MM.1S (cell line): ENCODE results near the gene PEX5.

Source experiments
- DNase-seq: peaks from one replicate; pipeline ENCODE4 v3.0.0-alpha.2; 2015
- H2AFZ ChIP-seq: fragments of 300-600 bp; sonication (generic); 2 replicates; pipeline ENCODE4 v1.6.0; 2016; ENCODE audit warnings: antibody characterized with exemption, low read length
- H3F3A ChIP-seq: fragments of 300-600 bp; sonication (generic); 2 replicates; pipeline ENCODE4 v1.6.1; 2016; ENCODE audit warnings: mild to moderate bottlenecking, antibody characterized with exemption, low read length, moderate library complexity, mixed read lengths; ENCODE audit not compliant: insufficient read depth
- H3K27ac ChIP-seq: fragments of 300-600 bp; sonication (generic); 2 replicates; pipeline ENCODE4 v1.5.1; 2016; ENCODE audit warnings: mild to moderate bottlenecking, low read length
- H3K27me3 ChIP-seq: fragments of 300-600 bp; sonication (generic); replicated peaks from 2 replicates; pipeline ENCODE4 v1.6.0; 2016; ENCODE audit warnings: low read length; ENCODE audit not compliant: insufficient read depth
- H3K36me3 ChIP-seq: fragments of 300-600 bp; sonication (generic); replicated peaks from 2 replicates; pipeline ENCODE4 v1.6.1; 2016; ENCODE audit warnings: mild to moderate bottlenecking, low read length, mixed read lengths; ENCODE audit not compliant: insufficient read depth
- H3K4me1 ChIP-seq: fragments of 300-600 bp; sonication (generic); 2 replicates; pipeline ENCODE4 v1.6.1; 2016; ENCODE audit warnings: low read length, mixed read lengths
- H3K4me2 ChIP-seq: fragments of 300-600 bp; sonication (generic); 2 replicates; pipeline ENCODE4 v1.6.0; 2016; ENCODE audit warnings: low read depth, low read length
- H3K4me3 ChIP-seq: fragments of 300-600 bp; sonication (generic); 2 replicates; pipeline ENCODE4 v1.5.1; 2016; ENCODE audit warnings: low read length, mixed read lengths
- H3K79me2 ChIP-seq: fragments of 300-600 bp; sonication (generic); 2 replicates; pipeline ENCODE4 v1.6.1; 2016; ENCODE audit warnings: mixed run types, low read length, mixed read lengths
- H3K9ac ChIP-seq: fragments of 300-600 bp; sonication (generic); 2 replicates; pipeline ENCODE4 v1.6.1; 2016; ENCODE audit warnings: low read length, mixed read lengths
- H3K9me2 ChIP-seq: fragments of 300-600 bp; sonication (generic); replicated peaks from 2 replicates; pipeline ENCODE4 v1.6.1; 2016; ENCODE audit warnings: mild to moderate bottlenecking, low read length, mixed read lengths; ENCODE audit not compliant: insufficient read depth
- H3K9me3 ChIP-seq: fragments of 300-600 bp; sonication (generic); replicated peaks from 2 replicates; pipeline ENCODE4 v1.6.1; 2016; ENCODE audit warnings: mild to moderate bottlenecking, low read length, mixed read lengths; ENCODE audit not compliant: insufficient read depth
- H4K20me1 ChIP-seq: fragments of 300-600 bp; sonication (generic); 2 replicates; pipeline ENCODE4 v1.6.1; 2016; ENCODE audit warnings: mild to moderate bottlenecking, low read length, moderate library complexity, mixed read lengths; ENCODE audit not compliant: insufficient read depth
- CTCF ChIP-seq: fragments of 300-600 bp; sonication (generic); IDR thresholded peaks from 2 replicates; pipeline ENCODE4 v1.5.1; 2016; ENCODE audit warnings: antibody characterized with exemption, low read length, mixed read lengths
- EZH2 ChIP-seq: fragments of 300-600 bp; sonication (generic); optimal IDR thresholded peaks from 2 replicates; pipeline ENCODE3; 2017; ENCODE audit warnings: low read depth, mild to moderate bottlenecking, antibody characterized with exemption, low read length, mixed read lengths
- EZH2phosphoT487 ChIP-seq: fragments of 300-600 bp; sonication (generic); IDR thresholded peaks from 2 replicates; pipeline ENCODE4 v1.6.1; 2018; ENCODE audit warnings: antibody characterized with exemption, low read length

Gene PEX5

DNA sequence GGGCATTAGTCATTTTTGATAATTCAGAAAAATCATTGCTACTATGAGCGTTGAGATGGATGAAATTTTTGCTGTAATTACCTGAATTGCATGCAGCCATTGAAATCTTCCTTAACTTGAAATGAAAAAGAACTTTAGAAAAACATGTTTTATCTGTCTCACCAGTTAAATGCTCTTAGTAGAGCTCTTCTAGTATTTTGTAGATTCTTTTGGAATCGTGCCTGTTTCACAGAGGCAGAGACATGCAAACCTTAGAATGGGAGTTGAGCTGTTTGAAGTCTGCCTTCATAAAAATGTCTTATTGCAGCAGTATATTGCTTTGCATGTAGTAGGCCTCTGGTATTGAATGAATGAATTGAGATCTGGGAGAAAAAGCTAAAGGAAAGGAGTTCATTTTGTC, 4.2 kb downstream of the PEX5 start:
- H3K79me2 ChIP-seq: peaks cover 6% of the 10 kb centered on the region
- H3F3A ChIP-seq: no peaks in the 10 kb centered on the region; the same call in 1 of the 2 replicates
- TF ChIP-seq EZH2phosphoT487 (no peak), CTCF (no peak), EZH2 (no peak)
- no peak overlapping the region for H3K4me2 ChIP-seq
- no peaks in the 10 kb centered on the region for H3K27me3 ChIP-seq
- H3K9me2 ChIP-seq: no peaks in the 10 kb centered on the region
- no peak overlapping the region for H3K4me3 ChIP-seq
- H2AFZ ChIP-seq: no peak overlapping the region
- no peak for DNase-seq
- H4K20me1 ChIP-seq: no peaks in the 10 kb centered on the region
- no peaks in the 10 kb centered on the region for H3K9me3 ChIP-seq
- H3K36me3 ChIP-seq: no peaks in the 10 kb centered on the region
- no peak overlapping the region for H3K9ac ChIP-seq
- H3K4me1 ChIP-seq: peaks cover 7% of the 10 kb centered on the region
- no peak overlapping the region for H3K27ac ChIP-seq

DNA sequence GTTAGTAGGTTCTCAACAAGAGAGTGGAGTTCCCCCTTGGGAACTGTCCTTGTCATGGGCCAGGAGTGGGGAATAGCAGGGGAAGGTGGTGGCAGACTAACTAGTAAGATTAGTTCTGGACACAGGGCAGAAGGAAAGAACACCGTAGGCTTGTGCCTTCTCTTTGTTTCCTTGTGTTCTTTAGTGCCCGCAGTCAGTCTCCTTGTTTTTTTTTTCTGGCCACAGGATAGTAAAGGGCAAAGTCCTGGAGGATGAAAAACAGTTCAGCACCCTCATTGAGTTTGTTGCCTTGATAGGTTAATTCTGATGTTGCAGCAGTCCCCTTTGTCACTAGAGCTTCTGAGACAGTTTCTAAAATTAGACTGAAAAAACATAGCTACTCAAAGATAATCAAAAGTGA, 8.4 kb downstream of the PEX5 start:
- Histone ChIP-seq H3K9me3 (no peaks in the 10 kb centered on the region), H4K20me1 (no peaks in the 10 kb centered on the region), H3K4me3 (no peak overlapping the region), H3K79me2 (no peaks in the 10 kb centered on the region), H3K4me1 (no peaks in the 10 kb centered on the region), H3K9me2 (no peaks in the 10 kb centered on the region), H3K4me2 (no peak overlapping the region), H3K9ac (no peak overlapping the region), H3K36me3 (no peaks in the 10 kb centered on the region), H3F3A (no peaks in the 10 kb centered on the region), H3K27ac (no peak overlapping the region), H3K27me3 (no peaks in the 10 kb centered on the region), H2AFZ (no peak overlapping the region)
- no peak for TF ChIP-seq EZH2
- no peak for TF ChIP-seq CTCF
- TF ChIP-seq EZH2phosphoT487: no peak
- DNase-seq: no peak

DNA sequence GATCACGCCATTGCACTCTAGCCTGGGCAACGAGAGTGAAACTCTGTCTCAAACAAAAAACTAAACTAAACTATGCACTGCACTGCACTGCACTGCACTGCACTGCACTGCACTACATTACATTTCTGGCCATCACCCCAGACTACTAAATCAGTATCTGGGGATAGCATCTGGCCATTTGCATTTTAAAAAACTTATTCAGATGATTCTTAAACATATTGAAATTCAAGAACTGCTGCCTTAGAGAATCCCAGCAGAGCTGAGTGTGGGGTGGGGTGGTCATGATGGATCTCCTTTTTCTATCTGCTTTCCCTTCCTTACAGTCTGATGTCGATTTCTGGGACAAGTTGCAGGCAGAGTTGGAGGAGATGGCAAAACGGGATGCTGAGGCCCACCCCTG, 13.6 kb downstream of the PEX5 start:
- Histone ChIP-seq H3K4me2 (no peak overlapping the region), H3K27me3 (no peaks in the 10 kb centered on the region), H2AFZ (no peak overlapping the region), H3K4me3 (no peak overlapping the region), H3K9ac (no peak overlapping the region), H3K4me1 (no peaks in the 10 kb centered on the region), H3F3A (no peaks in the 10 kb centered on the region), H3K9me2 (no peaks in the 10 kb centered on the region), H3K36me3 (no peaks in the 10 kb centered on the region), H3K27ac (no peak overlapping the region), H4K20me1 (no peaks in the 10 kb centered on the region), H3K79me2 (no peaks in the 10 kb centered on the region), H3K9me3 (no peaks in the 10 kb centered on the region)
- TF ChIP-seq CTCF: no peak
- no peak for TF ChIP-seq EZH2phosphoT487
- TF ChIP-seq EZH2: no peak
- no peak for DNase-seq
